ENCODE data around the gene CAMSAP3.

The CAMSAP3 gene

DNA sequence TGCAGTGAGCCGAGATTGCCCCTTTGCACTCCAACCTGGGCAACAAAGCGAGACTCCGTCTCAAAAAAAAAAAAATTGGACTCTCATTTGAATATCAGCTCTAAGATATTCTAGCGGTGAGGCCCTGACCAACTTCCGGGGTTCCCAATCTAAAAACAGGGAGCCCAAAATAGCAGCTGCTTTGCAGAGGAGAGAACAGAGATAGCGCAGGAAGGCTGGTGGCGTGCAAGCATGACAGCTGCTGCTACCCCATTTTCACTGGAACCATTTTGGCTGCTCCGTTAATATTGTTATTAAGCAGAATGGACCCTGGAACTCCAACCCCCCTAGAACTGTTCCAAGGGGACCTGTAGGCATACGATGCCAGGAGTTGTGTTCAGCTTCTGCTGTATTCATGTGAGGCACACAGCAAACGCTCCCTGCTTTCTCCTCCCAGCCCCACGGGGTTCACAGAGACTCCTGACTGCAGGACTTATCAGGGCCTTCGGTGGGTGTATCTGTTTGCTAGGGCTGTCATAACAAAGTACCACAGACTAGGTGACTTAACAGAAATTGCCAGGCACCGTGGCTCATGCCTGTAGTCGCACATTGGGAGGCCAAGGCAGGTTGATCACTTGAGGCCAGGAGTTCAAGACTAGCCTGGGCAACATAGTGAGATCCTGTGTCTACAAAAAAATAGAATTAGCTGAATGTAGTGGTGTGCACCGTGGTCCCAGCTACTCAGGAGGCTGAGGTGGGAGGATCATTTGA is 52.8 kb downstream of the CAMSAP3 start:
- DNase-seq, result no peak

- DNase-seq, result no peak
Measured at GRCh38 chr19:7650148-7650547, 54.5 kb downstream of the CAMSAP3 start.

- peak; percentile 77 to 89 (median 83) for DNase-seq
Measured at GRCh38 chr19:7652061-7652641, 56.5 kb downstream of the CAMSAP3 start.

DNA sequence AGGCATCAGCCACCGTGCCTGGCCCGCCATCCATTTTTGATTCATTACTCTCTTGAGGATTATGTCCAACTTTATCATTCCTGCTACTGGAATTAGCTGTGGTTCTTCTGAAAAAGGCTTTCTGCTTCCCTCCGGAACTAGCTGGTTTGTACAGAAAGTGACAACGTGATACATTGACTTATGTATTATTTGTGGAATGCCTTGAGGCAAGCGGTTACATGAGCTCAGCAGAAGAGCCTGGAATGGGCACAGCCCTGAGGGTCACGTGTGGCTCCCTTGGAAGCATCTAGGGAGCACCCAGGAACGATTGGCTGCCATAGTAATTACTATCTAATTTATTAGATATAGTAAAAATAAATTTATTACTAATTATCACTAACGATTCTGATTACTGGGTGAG is 58.7 kb downstream of the CAMSAP3 start:
- DNase-seq, result no peak

- DNase-seq, result no peak
Measured at GRCh38 chr19:7655581-7655980, 59.9 kb downstream of the CAMSAP3 start.

DNA sequence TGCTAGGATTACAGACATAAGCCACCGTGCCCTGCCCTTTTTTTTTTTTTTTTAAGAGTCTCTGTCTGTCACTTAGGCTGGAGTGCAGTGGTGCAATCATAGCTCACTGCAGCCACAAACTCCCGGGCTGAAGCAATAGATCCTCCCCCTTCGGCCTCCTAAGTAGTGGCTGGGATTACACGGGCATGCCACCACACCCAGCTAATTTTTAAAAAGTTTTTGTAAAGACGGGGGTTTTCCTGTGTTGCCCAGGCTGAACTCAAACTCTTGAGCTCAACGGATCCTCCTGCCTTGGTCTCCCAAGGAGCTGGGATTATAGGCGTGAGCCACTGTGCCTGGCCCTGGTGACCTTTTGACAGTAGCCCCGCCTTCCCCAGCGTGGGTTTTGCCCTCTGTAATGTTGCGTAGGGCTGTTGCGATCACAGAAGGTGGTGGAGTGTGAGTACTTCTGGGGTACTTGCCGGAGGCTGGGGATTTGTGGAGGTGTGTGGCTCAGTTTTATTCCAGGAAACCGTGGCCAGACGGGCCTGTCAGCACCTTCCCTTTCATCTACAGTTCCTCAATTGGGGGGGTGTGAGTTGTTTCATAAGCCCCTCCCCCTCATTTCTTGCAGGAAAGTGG is 61.6 kb downstream of the CAMSAP3 start:
- DNase-seq, result peak in 1 of 5 experiments; percentile 28

GRCh38 chr19:7658219-7658686 is 62.6 kb downstream of the CAMSAP3 start:
- peak in 2 of 5 experiments; percentile 21 to 81 for DNase-seq

- no peak for DNase-seq
Measured at GRCh38 chr19:7661744-7662538, 66.3 kb downstream of the CAMSAP3 start.

- no peak for DNase-seq
Measured at GRCh38 chr19:7662657-7663056, 67.0 kb downstream of the CAMSAP3 start.

- DNase-seq, result no peak
Measured at GRCh38 chr19:7663706-7664105, 68.0 kb downstream of the CAMSAP3 start.

- no peak for DNase-seq
Measured at GRCh38 chr19:7665076-7665475, 69.4 kb downstream of the CAMSAP3 start.
